ENCODE data around the gene CRYGC. TPM values are rescaled to one million over a fixed set of nuclear protein-coding genes. Genes with fewer than 3 reads are reported as not detected.

The CRYGC gene
- total RNA-seq, 1 experiment from 2014 or later = not detected

- Histone ChIP-seq H3K9ac (ENCODE audit: low read length) (no peak overlapping the region), H4K20me1 (ENCODE audit: insufficient read depth, low read depth, low read length) (no peaks in the 10 kb centered on the region), H3K4me3 (ENCODE audit: low read length) (no peak overlapping the region), H3K9me2 (replicated peaks; ENCODE audit: insufficient read depth, low read length) (no peaks in the 10 kb centered on the region), H3K9me3 (ENCODE audit: low read length) (no peaks in the 10 kb centered on the region), H2AFZ (ENCODE audit: low read length) (no peak overlapping the region), H3K27ac (ENCODE audit: low read length) (no peak overlapping the region), H3K36me3 (ENCODE audit: insufficient read depth, low read length) (no peaks in the 10 kb centered on the region), H3K27me3 (ENCODE audit: low read length) (no peaks in the 10 kb centered on the region), H3K4me2 (ENCODE audit: low read depth, low read length, poor library complexity, severe bottlenecking) (no peak overlapping the region), H3K4me1 (ENCODE audit: low read length) (no peaks in the 10 kb centered on the region), H3K79me2 (ENCODE audit: low read length) (no peaks in the 10 kb centered on the region)
- DNase-seq = no peak
Observed at GRCh38 chr2:208097313-208097712, 32.3 kb downstream of the CRYGC start.

- no peak overlapping the region for H3K4me2 ChIP-seq (ENCODE audit: low read depth, low read length, poor library complexity, severe bottlenecking)
- H3K9me2 ChIP-seq (replicated peaks; ENCODE audit: insufficient read depth, low read length) = no peaks in the 10 kb centered on the region
- no peaks in the 10 kb centered on the region for H3K79me2 ChIP-seq (ENCODE audit: low read length)
- no peak overlapping the region for H3K27ac ChIP-seq (ENCODE audit: low read length)
- no peaks in the 10 kb centered on the region for H3K4me1 ChIP-seq (ENCODE audit: low read length)
- H3K9me3 ChIP-seq (ENCODE audit: low read length) = no peaks in the 10 kb centered on the region
- H3K27me3 ChIP-seq (ENCODE audit: low read length) = no peaks in the 10 kb centered on the region
- H4K20me1 ChIP-seq (ENCODE audit: insufficient read depth, low read depth, low read length) = no peaks in the 10 kb centered on the region
- H2AFZ ChIP-seq (ENCODE audit: low read length) = no peak overlapping the region
- H3K36me3 ChIP-seq (ENCODE audit: insufficient read depth, low read length) = no peaks in the 10 kb centered on the region
- DNase-seq = no peak
- H3K4me3 ChIP-seq (ENCODE audit: low read length) = no peak overlapping the region
- no peak overlapping the region for H3K9ac ChIP-seq (ENCODE audit: low read length)
Observed at GRCh38 chr2:208096080-208096479, 33.5 kb downstream of the CRYGC start.

- Histone ChIP-seq H4K20me1 (ENCODE audit: insufficient read depth, low read depth, low read length) (no peaks in the 10 kb centered on the region), H3K27ac (ENCODE audit: low read length) (no peak overlapping the region), H3K9me3 (ENCODE audit: low read length) (no peaks in the 10 kb centered on the region), H3K4me3 (ENCODE audit: low read length) (no peak overlapping the region), H3K4me1 (ENCODE audit: low read length) (no peaks in the 10 kb centered on the region), H3K4me2 (ENCODE audit: low read depth, low read length, poor library complexity, severe bottlenecking) (no peak overlapping the region), H2AFZ (ENCODE audit: low read length) (no peak overlapping the region), H3K79me2 (ENCODE audit: low read length) (no peaks in the 10 kb centered on the region), H3K9me2 (replicated peaks; ENCODE audit: insufficient read depth, low read length) (no peaks in the 10 kb centered on the region), H3K36me3 (ENCODE audit: insufficient read depth, low read length) (no peaks in the 10 kb centered on the region), H3K9ac (ENCODE audit: low read length) (no peak overlapping the region), H3K27me3 (ENCODE audit: low read length) (no peaks in the 10 kb centered on the region)
- no peak for DNase-seq
Observed at GRCh38 chr2:208093128-208093527, 36.5 kb downstream of the CRYGC start.

GRCh38 chr2:208092093-208092832 is 37.4 kb downstream of the CRYGC start:
- H3K9ac ChIP-seq (ENCODE audit: low read length) = no peak overlapping the region
- no peaks in the 10 kb centered on the region for H3K4me1 ChIP-seq (ENCODE audit: low read length)
- H3K9me3 ChIP-seq (ENCODE audit: low read length) = no peaks in the 10 kb centered on the region
- H4K20me1 ChIP-seq (ENCODE audit: insufficient read depth, low read depth, low read length) = no peaks in the 10 kb centered on the region
- H3K9me2 ChIP-seq (replicated peaks; ENCODE audit: insufficient read depth, low read length) = no peaks in the 10 kb centered on the region
- H3K27me3 ChIP-seq (ENCODE audit: low read length) = no peaks in the 10 kb centered on the region
- H3K4me2 ChIP-seq (ENCODE audit: low read depth, low read length, poor library complexity, severe bottlenecking) = no peak overlapping the region
- DNase-seq = no peak
- no peak overlapping the region for H3K27ac ChIP-seq (ENCODE audit: low read length)
- no peaks in the 10 kb centered on the region for H3K36me3 ChIP-seq (ENCODE audit: insufficient read depth, low read length)
- no peaks in the 10 kb centered on the region for H3K79me2 ChIP-seq (ENCODE audit: low read length)
- no peak overlapping the region for H2AFZ ChIP-seq (ENCODE audit: low read length)
- H3K4me3 ChIP-seq (ENCODE audit: low read length) = no peak overlapping the region

- no peaks in the 10 kb centered on the region for H3K4me1 ChIP-seq (ENCODE audit: low read length)
- no peaks in the 10 kb centered on the region for H3K79me2 ChIP-seq (ENCODE audit: low read length)
- no peaks in the 10 kb centered on the region for H4K20me1 ChIP-seq (ENCODE audit: insufficient read depth, low read depth, low read length)
- no peaks in the 10 kb centered on the region for H3K27me3 ChIP-seq (ENCODE audit: low read length)
- no peak overlapping the region for H3K4me2 ChIP-seq (ENCODE audit: low read depth, low read length, poor library complexity, severe bottlenecking)
- no peaks in the 10 kb centered on the region for H3K36me3 ChIP-seq (ENCODE audit: insufficient read depth, low read length)
- H3K9ac ChIP-seq (ENCODE audit: low read length) = no peak overlapping the region
- H3K27ac ChIP-seq (ENCODE audit: low read length) = no peak overlapping the region
- no peak for DNase-seq
- no peak overlapping the region for H2AFZ ChIP-seq (ENCODE audit: low read length)
- H3K9me3 ChIP-seq (ENCODE audit: low read length) = no peaks in the 10 kb centered on the region
- no peaks in the 10 kb centered on the region for H3K9me2 ChIP-seq (replicated peaks; ENCODE audit: insufficient read depth, low read length)
- no peak overlapping the region for H3K4me3 ChIP-seq (ENCODE audit: low read length)
Observed at GRCh38 chr2:208090420-208090819, 39.2 kb downstream of the CRYGC start.

GRCh38 chr2:208086029-208086428 is 43.6 kb downstream of the CRYGC start:
- no peak overlapping the region for H3K4me3 ChIP-seq (ENCODE audit: low read length)
- H3K9ac ChIP-seq (ENCODE audit: low read length) = no peak overlapping the region
- no peak overlapping the region for H3K27ac ChIP-seq (ENCODE audit: low read length)
- H3K27me3 ChIP-seq (ENCODE audit: low read length) = no peaks in the 10 kb centered on the region
- no peaks in the 10 kb centered on the region for H3K4me1 ChIP-seq (ENCODE audit: low read length)
- H3K4me2 ChIP-seq (ENCODE audit: low read depth, low read length, poor library complexity, severe bottlenecking) = no peak overlapping the region
- no peaks in the 10 kb centered on the region for H3K36me3 ChIP-seq (ENCODE audit: insufficient read depth, low read length)
- no peaks in the 10 kb centered on the region for H3K9me3 ChIP-seq (ENCODE audit: low read length)
- no peak for DNase-seq
- no peaks in the 10 kb centered on the region for H4K20me1 ChIP-seq (ENCODE audit: insufficient read depth, low read depth, low read length)
- H2AFZ ChIP-seq (ENCODE audit: low read length) = no peak overlapping the region
- no peaks in the 10 kb centered on the region for H3K79me2 ChIP-seq (ENCODE audit: low read length)
- no peaks in the 10 kb centered on the region for H3K9me2 ChIP-seq (replicated peaks; ENCODE audit: insufficient read depth, low read length)

GRCh38 chr2:208083807-208084206 is 45.8 kb downstream of the CRYGC start:
- no peaks in the 10 kb centered on the region for H4K20me1 ChIP-seq (ENCODE audit: insufficient read depth, low read depth, low read length)
- no peaks in the 10 kb centered on the region for H3K9me2 ChIP-seq (replicated peaks; ENCODE audit: insufficient read depth, low read length)
- H2AFZ ChIP-seq (ENCODE audit: low read length) = no peak overlapping the region
- DNase-seq = no peak
- no peak overlapping the region for H3K27ac ChIP-seq (ENCODE audit: low read length)
- H3K79me2 ChIP-seq (ENCODE audit: low read length) = no peaks in the 10 kb centered on the region
- H3K27me3 ChIP-seq (ENCODE audit: low read length) = no peaks in the 10 kb centered on the region
- H3K36me3 ChIP-seq (ENCODE audit: insufficient read depth, low read length) = no peaks in the 10 kb centered on the region
- no peak overlapping the region for H3K9ac ChIP-seq (ENCODE audit: low read length)
- H3K4me2 ChIP-seq (ENCODE audit: low read depth, low read length, poor library complexity, severe bottlenecking) = no peak overlapping the region
- no peak overlapping the region for H3K4me3 ChIP-seq (ENCODE audit: low read length)
- H3K9me3 ChIP-seq (ENCODE audit: low read length) = 0 out of 2 replicates have a peak, but pooled peaks cover 3% of the 10 kb centered on the region
- no peaks in the 10 kb centered on the region for H3K4me1 ChIP-seq (ENCODE audit: low read length)

Measured in Karpas-422 (cell line).